Peyer's patch (tissue), 4 donors: ENCODE results near the gene C1orf116. TPM values are rescaled to one million over a fixed set of nuclear protein-coding genes. Genes with fewer than 3 reads are reported as not detected.

Source experiments
- DNase-seq, 3 donors: peaks; one replicate each; pipeline ENCODE4 v3.0.0-alpha.2; 2017 to 2019
- H3K27ac ChIP-seq, 4 donors: fragments of 200-600 bp; sonication (generic); one replicate each; pipeline ENCODE4 v1.5.1; 2016 to 2019
- H3K27me3 ChIP-seq, 2 donors: fragments of 200-600 bp; sonication (generic); one replicate each; pipeline ENCODE4 v1.5.1; 2019
- H3K36me3 ChIP-seq, 3 donors: fragments of 200-600 bp; sonication (generic); one replicate each; pipeline ENCODE4 v1.5.1; 2016 to 2019
- H3K4me1 ChIP-seq, 4 donors: fragments of 200-600 bp; sonication (generic); one replicate each; pipeline ENCODE4 v1.5.1; 2016 to 2019
- H3K4me3 ChIP-seq, 4 donors: fragments of 200-600 bp; sonication (generic); 1 replicate in 3 of 4; 2 replicates in 1 of 4; pipeline ENCODE4 v1.5.1; 2016 to 2019; ENCODE audit warnings: mild to moderate bottlenecking in 1 of 4
- H3K9me3 ChIP-seq, 4 donors: fragments of 200-600 bp; sonication (generic); one replicate each; pipeline ENCODE4 v1.5.1; 2016 to 2019; ENCODE audit warnings: mild to moderate bottlenecking in 1 of 4
- CTCF ChIP-seq, 6 experiments: fragments of 450-650 bp in 4 of 6; fragments of 200-600 bp in 2 of 6; sonication (generic) in 1 of 6; IDR thresholded peaks; one replicate each; pipeline ENCODE4 v1.5.1; 2017 to 2019; ENCODE audit warnings: antibody characterized with exemption in 6 of 6, mild to moderate bottlenecking in 3 of 6, moderate library complexity in 1 of 6
- POLR2A ChIP-seq, 2 donors: fragments of 450-650 bp; IDR thresholded peaks; one replicate each; pipeline ENCODE4 v1.5.1; 2017; ENCODE audit warnings: antibody characterized with exemption in 2 of 2, mild to moderate bottlenecking in 2 of 2, moderate library complexity in 2 of 2
- total RNA-seq, 4 donors: library from RNA; depleted of rRNA; stranded (reverse); fragments of >200 nt; gene quantifications; one replicate each; pipeline ENCODE4 v1.1.0, GENCODE V29; 2016

Gene C1orf116
- total RNA-seq, result 10 to 100 TPM in 3 of 4 donors, 1 to 10 TPM in 1; 4.1 to 72.3 (median 56.7) TPM

GRCh38 chr1:207032528-207033017, at the start of gene C1orf116:
Gene C1orf116 (minus strand): TSS chr1:207032756. CDS start chr1:207027598, 5,158 bp downstream.
- DNase-seq, result peak in 2 of 3 donors; percentile 77 to 89
- peaks cover 0 to 16% (median 0%) of the 10 kb centered on the region in 4 donors for H3K4me1 ChIP-seq
- H3K9me3 ChIP-seq, result no peaks in the 10 kb centered on the region
- H3K27me3 ChIP-seq, result no peaks in the 10 kb centered on the region
- peak within 1 kb of the TSS in 3 of 4 donors; percentile 73 to 97 (median 93) for H3K27ac ChIP-seq
- no peaks in the 10 kb centered on the region for H3K36me3 ChIP-seq
- peak; percentile 96 to 99 for TF ChIP-seq POLR2A (IDR thresholded peaks at IDR 0.05)
- TF ChIP-seq CTCF (IDR thresholded peaks at IDR 0.05), result no peak
- peak within 1 kb of the TSS in 3 of 4 donors; percentile 14 to 67 (median 56) for H3K4me3 ChIP-seq

- DNase-seq, result no peak
Observed at GRCh38 chr1:207081806-207082205, 49.2 kb upstream of the C1orf116 start.

GRCh38 chr1:207081088-207081487, 48.5 kb upstream of the C1orf116 start:
- H3K4me3 ChIP-seq, result no peak overlapping the region
- H3K9me3 ChIP-seq, result no peaks in the 10 kb centered on the region
- H3K36me3 ChIP-seq, result peaks cover 0 to 7% (median 0%) of the 10 kb centered on the region in 3 donors
- H3K27ac ChIP-seq, result no peak overlapping the region
- TF ChIP-seq POLR2A (IDR thresholded peaks at IDR 0.05) (no peak), CTCF (IDR thresholded peaks at IDR 0.05) (no peak)
- no peak for DNase-seq
- H3K4me1 ChIP-seq, result peaks cover 0 to 6% (median 3%) of the 10 kb centered on the region in 4 donors
- H3K27me3 ChIP-seq, result no peaks in the 10 kb centered on the region

More at GRCh38 chr1:207081806-207082205, 49.2 kb upstream of the C1orf116 start:
- Histone ChIP-seq H3K9me3 (no peaks in the 10 kb centered on the region), H3K36me3 (peaks cover 0 to 7% (median 0%) of the 10 kb centered on the region in 3 donors), H3K27ac (no peak overlapping the region), H3K27me3 (no peaks in the 10 kb centered on the region), H3K4me1 (peaks cover 0 to 6% (median 3%) of the 10 kb centered on the region in 4 donors), H3K4me3 (no peak overlapping the region)
- TF ChIP-seq POLR2A (IDR thresholded peaks at IDR 0.05), result no peak
- TF ChIP-seq CTCF (IDR thresholded peaks at IDR 0.05), result no peak

- H3K4me1 ChIP-seq, result peaks cover 0 to 4% (median 2%) of the 10 kb centered on the region in 4 donors
- no peak for DNase-seq
- no peak overlapping the region for H3K4me3 ChIP-seq
- no peaks in the 10 kb centered on the region for H3K9me3 ChIP-seq
- H3K27me3 ChIP-seq, result no peaks in the 10 kb centered on the region
- TF ChIP-seq POLR2A (IDR thresholded peaks at IDR 0.05) (no peak), CTCF (IDR thresholded peaks at IDR 0.05) (no peak)
- no peak overlapping the region for H3K27ac ChIP-seq
- H3K36me3 ChIP-seq, result peaks cover 0 to 16% (median 0%) of the 10 kb centered on the region in 3 donors
Observed at GRCh38 chr1:207079706-207080241, 47.2 kb upstream of the C1orf116 start.

GRCh38 chr1:207078578-207079132, 46.1 kb upstream of the C1orf116 start:
- DNase-seq, result no peak
- TF ChIP-seq POLR2A (IDR thresholded peaks at IDR 0.05) (no peak), CTCF (IDR thresholded peaks at IDR 0.05) (no peak)
- no peak overlapping the region for H3K4me3 ChIP-seq
- H3K27ac ChIP-seq, result no peak overlapping the region
- H3K36me3 ChIP-seq, result peaks cover 0 to 26% (median 0%) of the 10 kb centered on the region in 3 donors
- no peaks in the 10 kb centered on the region for H3K9me3 ChIP-seq
- H3K27me3 ChIP-seq, result no peaks in the 10 kb centered on the region
- H3K4me1 ChIP-seq, result no peaks in the 10 kb centered on the region
